ENCODE measurements around the gene CTSL. TPM values are rescaled to one million over a fixed set of nuclear protein-coding genes. Genes with fewer than 3 reads are reported as not detected.

Gene CTSL
- polyA plus RNA-seq, 3 donors: 22.0 to 28.8 (median 28.3) TPM

GRCh38 chr9:87708546-87708945 lies 17.4 kb upstream of the CTSL start:
- Histone ChIP-seq H2AFZ (ENCODE audit: insufficient read depth, low read depth, low read length, poor library complexity, severe bottlenecking) (no peak overlapping the region), H3K36me3 (replicated peaks in 1 of 2; ENCODE audit: control insufficient read depth in 1 of 2, insufficient read depth in 2 of 2, low read length in 2 of 2) (peaks cover 24 to 49% of the 10 kb centered on the region in 2 donors), H4K20me1 (ENCODE audit: insufficient read depth, low read length) (peaks cover 18% of the 10 kb centered on the region), H3K4me3 (replicated peaks in 1 of 3; ENCODE audit: low read depth in 2 of 3, low read length in 3 of 3) (no peak overlapping the region), H3K27me3 (ENCODE audit: control insufficient read depth in 2 of 2, insufficient read depth in 2 of 2, low read length in 2 of 2) (no peaks in the 10 kb centered on the region), H3K27ac (ENCODE audit: low read depth in 1 of 2, low read length in 2 of 2) (no peak overlapping the region), H3K79me2 (ENCODE audit: insufficient read depth, low read length) (no peaks in the 10 kb centered on the region), H3K4me1 (ENCODE audit: control insufficient read depth in 1 of 2, insufficient read depth in 2 of 2, low read length in 2 of 2) (peaks cover 23 to 31% of the 10 kb centered on the region in 2 donors), H3K9me3 (replicated peaks in 1 of 2; ENCODE audit: control insufficient read depth in 1 of 2, insufficient read depth in 1 of 2, low read length in 2 of 2) (no peaks in the 10 kb centered on the region), H3K4me2 (replicated peaks; ENCODE audit: extremely low read depth, low read length, poor library complexity, severe bottlenecking) (no peak overlapping the region), H3K9ac (ENCODE audit: insufficient read depth, low read length, poor library complexity, severe bottlenecking) (no peak overlapping the region)
- Mint-ChIP-seq H3K27ac (no peak overlapping the region), H3K4me3 (no peak overlapping the region), H3K27me3 (ENCODE audit: low read depth in 3 of 3) (peaks cover 0 to 2% (median 0%) of the 10 kb centered on the region in 3 donors), H3K9me3 (peaks cover 0 to 3% (median 0%) of the 10 kb centered on the region in 7 donors), H3K4me1 (peaks cover 43% of the 10 kb centered on the region), H3K36me3 (peaks cover 52 to 58% of the 10 kb centered on the region in 2 donors)
- no peak for TF ChIP-seq CTCF (IDR thresholded peaks at IDR 0.05)
- no peak for DNase-seq
- intact Hi-C loops (cut with micrococcal nuclease): no loop called here
- WGBS (ENCODE audit: insufficient coverage): no CpG with 5 or more reads among the region's 5 CpGs

- no peak for DNase-seq
- no peak overlapping the region for H3K4me3 Mint-ChIP-seq
- peaks cover 0 to 2% (median 0%) of the 10 kb centered on the region in 3 donors for H3K27me3 Mint-ChIP-seq (ENCODE audit: low read depth in 3 of 3)
- H3K27ac Mint-ChIP-seq: no peak overlapping the region
- Histone ChIP-seq H3K27ac (ENCODE audit: low read depth in 1 of 2, low read length in 2 of 2) (no peak overlapping the region), H2AFZ (ENCODE audit: insufficient read depth, low read depth, low read length, poor library complexity, severe bottlenecking) (no peak overlapping the region), H3K4me3 (replicated peaks in 1 of 3; ENCODE audit: low read depth in 2 of 3, low read length in 3 of 3) (no peak overlapping the region), H3K27me3 (ENCODE audit: control insufficient read depth in 2 of 2, insufficient read depth in 2 of 2, low read length in 2 of 2) (no peaks in the 10 kb centered on the region), H3K36me3 (replicated peaks in 1 of 2; ENCODE audit: control insufficient read depth in 1 of 2, insufficient read depth in 2 of 2, low read length in 2 of 2) (peaks cover 21 to 43% of the 10 kb centered on the region in 2 donors), H3K4me2 (replicated peaks; ENCODE audit: extremely low read depth, low read length, poor library complexity, severe bottlenecking) (no peak overlapping the region), H3K9ac (ENCODE audit: insufficient read depth, low read length, poor library complexity, severe bottlenecking) (no peak overlapping the region), H4K20me1 (ENCODE audit: insufficient read depth, low read length) (peaks cover 16% of the 10 kb centered on the region), H3K4me1 (ENCODE audit: control insufficient read depth in 1 of 2, insufficient read depth in 2 of 2, low read length in 2 of 2) (peaks cover 28 to 37% of the 10 kb centered on the region in 2 donors), H3K79me2 (ENCODE audit: insufficient read depth, low read length) (no peaks in the 10 kb centered on the region), H3K9me3 (replicated peaks in 1 of 2; ENCODE audit: control insufficient read depth in 1 of 2, insufficient read depth in 1 of 2, low read length in 2 of 2) (no peaks in the 10 kb centered on the region)
- intact Hi-C loops (cut with micrococcal nuclease): no loop called here
- peaks cover 49% of the 10 kb centered on the region for H3K4me1 Mint-ChIP-seq
- peaks cover 46 to 52% of the 10 kb centered on the region in 2 donors for H3K36me3 Mint-ChIP-seq
- no peak for TF ChIP-seq CTCF (IDR thresholded peaks at IDR 0.05)
- H3K9me3 Mint-ChIP-seq: peaks cover 0 to 3% (median 0%) of the 10 kb centered on the region in 7 donors
- WGBS (ENCODE audit: insufficient coverage): 100% methylated on average over 1 of the region's 7 CpGs
Observed at GRCh38 chr9:87708986-87709728, 16.8 kb upstream of the CTSL start.

All from CD14-positive monocyte (primary cell).